Mammary epithelial cell (primary cell): ENCODE results near the gene PAXX.

Source experiments
- EZH2 ChIP-seq: IDR thresholded peaks from 2 replicates; pipeline ENCODE4 v1.6.1; 2012; ENCODE audit warnings: low read length, inconsistent platforms, borderline replicate concordance
- TF ChIP-seq, protein P1 (sequence below), 2 donors: IDR thresholded peaks in 1 of 2; conservative IDR thresholded peaks in 1 of 2; 2 replicates each; pipeline ENCODE4 v1.5.1; 2011 to 2012; ENCODE audit warnings: inconsistent platforms in 2 of 2, low read length in 2 of 2, mild to moderate bottlenecking in 2 of 2, control low read depth in 1 of 2, low read depth in 1 of 2; ENCODE audit not compliant: insufficient read depth in 1 of 2; ENCODE audit errors: extremely low read depth in 1 of 2

DNA sequence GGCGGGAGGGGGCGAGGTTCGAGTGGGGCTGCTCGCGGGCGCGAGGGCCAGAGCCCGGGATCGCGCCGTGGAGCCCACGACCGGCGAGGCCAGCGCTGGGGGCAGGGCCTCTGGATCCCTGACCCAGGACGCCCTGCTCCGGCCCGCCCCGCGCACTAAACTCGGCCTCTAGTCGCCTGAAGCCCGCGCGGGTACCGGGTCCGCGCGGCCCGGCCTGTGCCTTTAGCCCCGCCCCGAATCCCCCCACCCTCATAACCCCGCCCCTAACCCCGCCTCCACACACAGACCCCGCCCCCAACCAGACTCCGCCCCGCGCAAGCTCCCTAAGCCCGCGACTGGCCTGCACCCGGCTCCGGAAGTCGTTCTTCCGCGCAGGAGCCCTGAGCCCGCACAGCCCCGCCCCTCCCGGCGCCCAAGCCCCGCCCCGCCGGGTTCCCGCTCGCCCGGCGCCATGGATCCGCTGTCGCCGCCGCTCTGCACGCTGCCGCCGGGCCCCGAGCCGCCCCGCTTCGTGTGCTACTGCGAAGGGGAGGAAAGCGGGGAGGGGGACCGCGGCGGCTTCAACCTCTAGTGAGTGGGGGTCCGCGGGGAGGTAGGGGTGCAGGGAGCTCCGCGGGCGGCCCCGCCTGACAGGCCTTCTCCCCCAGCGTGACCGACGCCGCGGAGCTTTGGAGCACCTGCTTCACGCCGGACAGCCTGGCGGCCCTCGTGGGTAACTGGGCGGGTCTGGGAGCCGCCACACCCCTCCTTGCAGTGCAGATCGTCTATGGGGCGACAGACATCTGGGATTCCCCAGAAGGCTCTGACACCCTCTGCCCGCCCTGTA, at the start of gene PAXX:
- TF ChIP-seq, protein P1, sequence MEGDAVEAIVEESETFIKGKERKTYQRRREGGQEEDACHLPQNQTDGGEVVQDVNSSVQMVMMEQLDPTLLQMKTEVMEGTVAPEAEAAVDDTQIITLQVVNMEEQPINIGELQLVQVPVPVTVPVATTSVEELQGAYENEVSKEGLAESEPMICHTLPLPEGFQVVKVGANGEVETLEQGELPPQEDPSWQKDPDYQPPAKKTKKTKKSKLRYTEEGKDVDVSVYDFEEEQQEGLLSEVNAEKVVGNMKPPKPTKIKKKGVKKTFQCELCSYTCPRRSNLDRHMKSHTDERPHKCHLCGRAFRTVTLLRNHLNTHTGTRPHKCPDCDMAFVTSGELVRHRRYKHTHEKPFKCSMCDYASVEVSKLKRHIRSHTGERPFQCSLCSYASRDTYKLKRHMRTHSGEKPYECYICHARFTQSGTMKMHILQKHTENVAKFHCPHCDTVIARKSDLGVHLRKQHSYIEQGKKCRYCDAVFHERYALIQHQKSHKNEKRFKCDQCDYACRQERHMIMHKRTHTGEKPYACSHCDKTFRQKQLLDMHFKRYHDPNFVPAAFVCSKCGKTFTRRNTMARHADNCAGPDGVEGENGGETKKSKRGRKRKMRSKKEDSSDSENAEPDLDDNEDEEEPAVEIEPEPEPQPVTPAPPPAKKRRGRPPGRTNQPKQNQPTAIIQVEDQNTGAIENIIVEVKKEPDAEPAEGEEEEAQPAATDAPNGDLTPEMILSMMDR (conservative IDR thresholded peaks at IDR 0.05 in 1 of 2, IDR thresholded peaks at IDR 0.05 in 1 of 2; ENCODE audit: extremely low read depth in 1 of 2, insufficient read depth in 1 of 2, low read depth in 1 of 2, low read length in 2 of 2) = no peak
- no peak for TF ChIP-seq EZH2
